Measurements from ENCODE around the gene ECSCR. TPM values are rescaled to one million over a fixed set of nuclear protein-coding genes. Genes with fewer than 3 reads are reported as not detected.
A peak's percentile ranks its signal among the peaks of the same experiment; 100 is the strongest.
"Not testable (repeated sequence)": the region's sequence is repeated elsewhere in the genome, so short reads cannot be mapped to it uniquely, and the experiment has no call there.

Gene ECSCR
- polyA plus RNA-seq, 1 donor = 29.8 TPM

DNA sequence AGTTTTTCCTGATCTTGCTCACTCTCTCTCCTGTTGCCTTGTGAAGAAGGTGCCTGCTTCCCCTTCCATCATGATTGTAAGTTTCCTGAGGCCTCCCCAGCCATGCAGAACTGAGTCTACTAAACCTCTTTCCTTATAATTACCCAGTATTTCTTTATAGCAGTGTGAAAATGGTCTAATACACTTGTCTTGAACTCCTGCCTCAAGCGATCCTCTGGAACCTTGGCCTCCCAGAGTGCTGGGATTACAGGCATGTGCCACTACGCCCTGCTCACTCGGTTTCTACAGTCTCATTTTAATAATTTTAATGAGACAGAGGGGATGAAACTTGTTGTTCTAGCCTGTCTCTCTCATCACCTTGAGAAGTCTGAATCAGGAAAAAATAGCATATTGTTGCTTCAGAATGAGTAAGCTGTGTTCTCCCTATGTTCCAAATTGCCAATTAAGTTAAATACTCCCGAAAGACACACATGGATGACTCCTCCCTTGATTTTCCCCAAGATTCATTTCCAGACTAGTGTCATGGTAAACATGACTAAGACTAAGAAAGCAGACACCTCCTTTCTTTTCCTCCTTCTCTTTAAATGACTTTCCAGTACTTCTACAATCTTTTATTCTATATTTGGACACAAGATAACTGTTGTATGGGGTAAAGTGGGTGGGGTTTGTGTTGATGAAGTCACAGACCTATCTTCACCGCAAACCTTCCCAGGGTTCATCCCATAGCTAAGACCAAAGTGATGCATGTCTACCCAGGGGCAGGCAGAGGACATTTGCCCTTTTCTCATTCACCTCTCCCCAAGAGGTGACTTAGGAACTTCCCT lies 15.4 kb downstream of the ECSCR start:
- DNase-seq (ENCODE audit: low read depth) = no peak

DNA sequence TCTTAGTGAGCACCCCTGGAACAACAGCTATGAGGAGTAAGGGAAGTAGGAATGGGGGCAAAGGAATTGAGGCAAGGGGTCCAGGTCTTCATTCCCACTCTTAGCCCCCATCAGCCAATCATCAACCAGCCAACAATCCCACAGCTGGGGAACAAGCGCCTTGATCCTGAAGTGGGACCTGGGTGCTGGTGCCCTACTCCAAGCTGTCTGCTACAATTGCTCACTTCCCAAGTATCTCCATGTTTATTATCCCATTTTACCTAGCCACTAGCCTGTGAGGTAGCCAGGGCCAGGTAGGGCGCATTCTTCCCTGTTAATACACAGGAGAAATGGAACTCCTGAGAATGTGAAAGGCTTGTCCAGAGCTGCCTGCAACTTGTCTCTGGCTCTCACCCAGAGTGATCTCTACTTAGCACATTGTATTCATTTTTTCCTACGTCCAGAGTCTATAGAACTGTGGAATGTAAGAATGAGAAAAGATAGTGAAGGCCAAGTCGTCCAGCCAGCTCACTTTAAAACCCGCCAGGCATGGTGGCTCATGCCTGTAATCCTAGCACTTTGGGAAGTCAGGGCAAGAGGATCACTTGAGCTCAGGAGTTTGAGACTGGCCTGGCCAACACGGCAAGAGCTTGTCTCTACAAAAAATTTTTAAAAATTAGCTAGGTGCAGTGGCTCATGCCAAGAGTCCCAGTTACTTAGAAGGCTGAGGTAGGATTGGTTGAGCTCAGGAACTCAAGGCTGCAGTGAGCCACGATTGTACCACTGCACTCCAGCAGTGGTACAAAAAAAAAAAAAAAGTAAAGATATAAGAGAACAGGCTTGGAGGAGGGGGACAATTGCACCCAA lies 17.0 kb downstream of the ECSCR start:
- peak; percentile 31 for DNase-seq (ENCODE audit: low read depth)

DNA sequence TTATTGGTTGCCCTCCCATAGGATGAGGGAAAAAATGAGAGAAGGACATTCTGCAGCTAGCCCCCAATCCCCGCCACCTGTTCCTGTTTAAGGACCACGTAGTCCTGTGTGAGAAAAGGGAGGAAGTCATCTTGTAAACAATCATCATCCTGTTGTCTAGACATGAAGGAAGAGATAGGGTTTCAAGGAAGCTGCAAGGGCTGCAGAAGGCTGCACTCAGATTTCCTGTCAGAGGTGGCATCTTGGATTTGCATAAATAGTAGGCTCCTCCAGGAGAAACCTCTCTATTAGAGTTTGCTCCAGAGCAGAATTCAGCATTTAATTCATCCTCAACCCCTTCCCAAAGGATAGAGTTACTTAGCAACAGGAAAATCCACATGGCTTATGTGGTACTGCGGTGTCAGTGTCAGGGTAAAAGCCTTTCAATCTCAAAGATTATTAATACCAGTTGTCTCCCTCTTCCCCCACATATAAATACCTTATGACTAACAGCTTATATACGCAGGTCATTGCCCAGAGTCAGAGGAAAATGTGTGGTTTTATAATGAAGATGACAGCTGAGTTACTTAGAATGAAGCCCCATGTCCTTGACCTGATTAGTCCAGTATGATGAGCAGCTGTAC lies 18.6 kb downstream of the ECSCR start:
- no peak for DNase-seq (ENCODE audit: low read depth)

DNA sequence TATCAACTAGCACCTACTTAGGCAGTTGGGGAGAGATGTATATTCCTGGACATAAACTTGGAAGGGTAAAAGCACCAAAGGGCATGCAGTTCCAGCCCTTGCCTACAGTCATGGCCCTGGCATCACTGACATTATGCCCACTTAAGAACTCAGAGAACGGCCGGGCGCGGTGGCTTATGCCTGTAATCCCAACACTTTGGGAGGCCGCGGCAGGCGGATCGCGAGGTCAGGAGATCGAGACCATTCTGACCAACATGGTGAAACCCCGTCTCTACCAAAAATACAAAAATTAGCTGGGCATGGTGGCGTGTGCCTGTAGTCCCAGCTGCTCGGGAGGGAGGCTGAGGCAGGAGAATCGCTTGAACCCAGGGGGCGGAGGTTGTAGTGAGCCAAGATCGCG lies 22.1 kb downstream of the ECSCR start:
- DNase-seq (ENCODE audit: low read depth) = not testable (repeated sequence)

DNA sequence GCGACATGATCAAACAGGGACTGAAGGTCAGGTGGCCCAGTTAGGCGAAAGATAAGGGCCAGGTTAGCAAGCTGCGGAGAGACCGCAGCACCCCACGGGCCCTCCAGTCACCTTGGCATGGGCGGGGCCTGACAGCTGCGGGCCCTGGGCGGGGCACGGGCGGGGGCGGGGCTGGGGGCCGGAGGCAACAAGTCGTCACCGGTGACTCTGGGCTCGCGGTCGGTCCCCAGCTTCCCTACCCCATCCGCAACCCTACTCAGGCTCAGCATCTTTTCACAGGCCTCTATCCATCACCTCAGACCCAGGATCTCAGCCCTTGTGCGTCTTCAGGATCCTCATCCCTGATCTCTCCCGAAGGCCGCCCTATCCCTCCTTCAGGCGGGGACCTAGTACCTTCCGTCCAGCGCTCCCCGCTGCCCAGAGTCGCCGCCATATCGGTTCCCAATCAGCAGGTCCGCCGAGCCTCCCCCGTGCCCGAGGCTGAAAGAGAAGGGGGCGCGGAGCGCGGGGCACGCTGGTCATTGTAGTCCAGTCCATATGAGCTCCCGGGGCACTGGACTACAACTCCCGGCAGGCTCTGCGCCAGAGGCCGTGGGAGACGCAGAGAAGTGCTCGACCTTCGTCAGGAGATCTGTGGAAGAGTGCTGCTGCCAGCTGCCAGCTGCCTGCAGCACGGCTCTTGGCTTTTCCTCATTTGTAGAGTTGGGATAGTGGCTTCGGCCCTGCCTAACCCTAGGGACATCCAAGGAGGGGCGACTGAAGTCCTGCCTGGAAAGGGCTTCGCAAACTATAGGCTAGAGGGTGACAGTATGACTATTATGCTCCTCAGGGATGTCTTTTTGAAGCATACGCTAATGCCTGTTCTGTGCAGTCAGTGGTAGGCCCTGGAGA lies 23.3 kb downstream of the ECSCR start, which contains the start of gene DNAJC18:
Gene DNAJC18 (minus strand): TSS at position 513 of the 891 bp plus-strand sequence. CDS start 80 bp downstream, at position 433.
- DNase-seq (ENCODE audit: low read depth) = peak; percentile 85

DNA sequence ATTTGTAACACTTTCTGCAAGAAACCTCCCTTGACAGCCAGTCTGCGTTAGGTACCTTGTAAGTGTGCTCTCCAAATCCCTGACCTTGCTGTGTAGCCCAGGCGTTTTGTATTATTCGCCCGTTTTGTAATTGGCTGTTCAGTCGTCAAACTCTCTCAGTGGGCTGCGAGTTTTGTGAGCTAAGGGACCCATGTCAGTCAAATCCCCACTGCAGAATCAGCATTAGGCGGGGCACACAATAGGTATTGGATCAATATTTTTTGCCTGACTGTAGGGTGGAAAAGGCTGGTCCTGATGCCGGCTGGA lies 23.9 kb downstream of the ECSCR start:
- no peak for DNase-seq (ENCODE audit: low read depth)

DNA sequence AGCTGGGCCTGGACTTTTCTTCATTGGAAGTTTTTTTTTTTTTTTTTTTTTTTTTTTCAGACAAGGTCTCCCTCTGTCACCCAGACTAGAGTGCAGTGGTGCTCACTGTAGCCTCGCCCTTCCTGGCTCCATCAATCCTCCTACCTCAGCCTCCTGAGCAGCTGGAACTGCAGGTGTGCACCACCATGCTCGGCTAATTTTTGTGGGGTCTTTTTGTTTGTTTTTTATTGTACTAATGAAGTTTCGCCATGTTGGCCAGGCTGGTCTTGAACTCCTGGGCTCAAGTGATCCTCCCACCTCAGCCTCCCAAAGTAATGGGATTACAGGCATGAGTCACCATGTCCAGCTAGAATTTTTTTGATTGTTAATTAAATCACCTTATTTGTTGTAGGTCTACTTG lies 26.9 kb downstream of the ECSCR start:
- DNase-seq (ENCODE audit: low read depth) = no peak

DNA sequence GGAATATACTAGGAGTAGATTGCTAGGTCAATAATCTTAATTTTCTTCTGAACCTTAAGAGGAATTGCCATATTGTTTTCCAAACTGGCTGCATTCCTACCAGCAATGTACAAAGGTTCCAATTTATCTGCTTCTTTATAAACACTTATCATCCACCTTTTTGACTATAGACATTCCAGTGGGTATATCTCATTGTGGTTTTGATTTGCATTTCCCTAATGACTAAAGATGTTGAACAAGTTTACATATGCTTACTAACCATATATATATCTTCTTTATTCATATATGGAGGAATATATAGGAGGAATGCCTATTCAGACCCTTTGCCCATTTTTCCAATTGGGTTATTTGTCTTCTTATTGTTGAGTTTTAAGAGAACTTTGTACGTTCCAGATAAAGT lies 30.8 kb downstream of the ECSCR start:
- DNase-seq (ENCODE audit: low read depth) = no peak

DNA sequence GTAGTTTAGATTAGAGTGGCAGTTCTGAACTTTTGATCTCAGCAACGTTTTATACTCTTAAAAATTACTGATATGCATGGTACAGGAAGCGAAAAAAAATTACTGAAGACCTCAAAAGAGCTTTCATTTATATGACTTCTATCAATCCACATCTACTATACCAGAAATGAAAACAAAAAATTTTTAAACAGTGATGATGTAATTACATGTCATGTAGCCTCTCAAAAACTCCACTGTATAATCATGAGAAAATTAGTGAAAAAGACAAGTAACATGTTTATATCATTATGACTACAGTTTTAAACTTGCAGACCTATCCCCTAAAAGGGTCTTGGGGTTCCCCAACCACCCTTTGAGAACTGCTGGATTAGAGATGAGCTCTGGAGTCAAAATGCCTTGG lies 32.5 kb downstream of the ECSCR start:
- DNase-seq (ENCODE audit: low read depth) = no peak

DNA sequence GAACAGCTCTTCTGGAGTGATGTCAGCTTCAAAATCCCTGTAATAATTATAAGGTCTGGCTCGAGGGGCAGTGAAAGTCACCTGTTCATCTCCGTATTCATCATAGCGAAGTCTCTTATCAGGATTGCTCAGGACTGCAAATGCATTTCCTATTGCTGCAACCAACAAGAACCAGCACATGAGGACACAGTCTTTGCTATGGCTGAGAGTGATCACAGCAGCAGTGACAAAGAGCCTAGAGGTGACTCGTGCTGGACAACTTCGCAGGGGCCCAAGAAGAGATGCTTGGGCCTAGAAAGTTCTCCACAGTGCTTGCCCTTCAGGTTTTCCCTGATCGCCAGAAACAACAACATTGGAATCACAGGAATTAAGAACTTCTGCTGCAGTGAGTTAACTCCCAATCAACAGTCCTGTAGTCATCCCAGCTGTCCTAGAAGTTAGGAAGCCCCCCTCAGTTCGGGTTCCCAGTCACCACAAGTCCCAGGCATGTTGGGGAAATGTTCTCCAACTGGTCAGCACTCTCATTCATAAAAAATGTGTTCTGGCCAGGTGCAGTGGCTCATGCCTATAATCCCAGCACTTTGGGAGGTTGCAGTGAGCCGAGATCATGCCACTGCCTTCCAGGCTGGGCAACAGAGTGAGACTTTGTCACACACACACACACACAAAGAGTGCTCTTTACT lies 36.2 kb downstream of the ECSCR start:
- DNase-seq (ENCODE audit: low read depth) = no peak

DNA sequence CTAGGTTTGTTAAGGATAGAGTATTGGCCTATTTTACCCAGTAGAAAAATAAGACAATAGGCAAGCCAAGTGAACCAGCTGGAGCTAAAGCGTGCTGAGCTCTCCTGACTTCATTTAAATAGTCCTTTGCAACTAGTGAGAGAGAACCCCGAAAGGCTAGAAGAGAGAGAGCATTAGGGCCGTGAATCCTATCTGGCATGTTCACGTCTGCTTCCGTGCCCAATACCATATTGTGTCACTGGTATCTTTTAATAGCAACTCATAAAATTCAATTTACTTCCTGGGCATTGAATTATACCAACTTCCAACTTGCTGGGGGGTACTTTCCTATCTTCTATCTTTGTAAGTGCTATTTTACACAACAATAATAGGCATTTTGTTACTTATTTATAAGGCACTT lies 37.0 kb downstream of the ECSCR start:
- no peak for DNase-seq (ENCODE audit: low read depth)

DNA sequence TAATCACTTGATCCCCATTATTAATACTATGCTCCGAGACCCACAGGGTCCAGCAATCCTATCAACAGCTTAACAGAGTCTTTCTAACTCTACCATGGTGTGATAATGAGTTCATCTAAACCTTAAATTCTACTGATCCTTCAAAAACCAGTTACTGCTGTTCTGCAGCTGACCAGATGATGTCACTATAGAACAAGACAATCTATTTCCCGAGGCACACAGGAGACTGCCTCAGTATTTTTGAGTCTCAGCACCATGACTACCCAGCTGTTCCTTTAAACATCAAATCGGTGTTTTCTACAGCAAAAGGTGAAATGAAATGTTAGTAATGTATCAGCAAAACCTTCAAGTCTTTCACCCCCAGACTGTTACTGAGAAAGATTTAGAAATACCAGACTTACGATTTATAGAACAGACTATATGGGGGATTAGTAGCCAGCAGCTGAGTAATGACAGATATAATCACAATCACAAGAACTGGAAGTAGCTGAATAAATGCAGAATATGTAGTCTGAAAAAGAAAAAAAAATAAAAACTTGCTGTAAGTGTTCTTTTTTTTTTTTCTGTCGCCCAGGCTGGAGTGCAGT lies 40.1 kb downstream of the ECSCR start:
- DNase-seq (ENCODE audit: low read depth) = peak; percentile 67

DNA sequence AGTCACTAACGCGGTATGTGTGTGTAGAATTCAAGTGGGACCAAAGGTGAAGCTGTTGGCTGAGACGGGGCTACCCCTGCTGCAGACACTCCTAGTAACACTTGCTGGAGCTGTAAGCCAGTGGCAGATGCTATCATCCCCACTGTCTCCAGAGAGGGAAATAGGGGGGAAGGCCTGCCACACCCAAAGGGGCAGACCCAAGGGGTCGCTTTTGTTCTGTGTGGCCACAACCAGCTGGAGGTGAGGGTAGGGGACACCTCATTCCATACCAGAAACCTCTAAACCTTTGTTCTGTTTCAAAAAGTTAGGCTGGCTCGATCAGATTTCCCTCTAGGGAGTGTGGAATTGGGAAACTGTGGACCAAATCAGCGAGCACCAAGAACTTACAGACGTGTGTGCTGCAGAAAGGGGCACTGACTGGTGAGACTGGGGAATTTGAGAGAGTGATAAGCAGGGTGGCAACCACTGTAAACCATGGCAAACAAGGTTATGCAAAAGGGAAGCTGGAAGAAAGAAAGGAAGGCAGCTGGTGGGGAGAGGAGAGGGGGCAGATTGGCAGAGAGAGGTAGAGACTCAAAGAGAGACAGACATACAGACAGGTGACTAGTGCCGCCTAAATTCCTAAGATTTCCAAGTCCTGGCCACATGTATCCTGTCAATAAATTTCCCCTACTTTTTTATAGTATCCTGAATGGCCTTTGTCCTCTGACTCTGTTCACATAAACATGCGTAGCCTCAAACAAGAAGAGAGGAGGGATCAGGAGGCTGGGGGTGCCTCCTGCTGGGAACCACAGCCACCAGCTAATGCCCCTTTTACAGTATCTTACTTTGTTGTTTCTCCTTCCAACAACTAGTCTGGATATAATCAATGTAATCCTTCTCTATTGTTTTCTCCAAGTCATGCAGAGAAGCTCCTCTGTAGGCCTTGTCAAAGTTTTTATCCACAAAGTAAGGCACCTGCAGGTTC lies 43.0 kb downstream of the ECSCR start:
- DNase-seq (ENCODE audit: low read depth) = no peak

DNA sequence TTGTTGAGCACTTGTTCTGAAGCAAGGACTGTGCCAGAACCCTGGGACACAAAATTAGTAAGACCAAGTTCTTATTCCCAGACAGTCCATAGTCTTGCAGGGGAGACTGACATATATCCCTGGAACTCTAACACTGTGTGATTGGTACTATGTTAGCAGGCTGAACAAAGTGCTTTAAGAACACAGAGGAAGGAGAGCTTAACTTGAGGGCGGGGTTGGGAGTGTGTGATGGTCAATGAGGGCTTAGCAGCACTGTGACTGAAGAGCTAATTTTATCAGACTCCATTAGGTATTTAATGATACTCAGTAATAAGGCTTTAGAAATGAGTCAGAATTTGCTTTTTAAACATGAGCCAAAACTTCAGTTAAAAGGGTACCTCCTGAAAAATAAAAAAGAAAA lies 43.8 kb downstream of the ECSCR start:
- DNase-seq (ENCODE audit: low read depth) = no peak

DNA sequence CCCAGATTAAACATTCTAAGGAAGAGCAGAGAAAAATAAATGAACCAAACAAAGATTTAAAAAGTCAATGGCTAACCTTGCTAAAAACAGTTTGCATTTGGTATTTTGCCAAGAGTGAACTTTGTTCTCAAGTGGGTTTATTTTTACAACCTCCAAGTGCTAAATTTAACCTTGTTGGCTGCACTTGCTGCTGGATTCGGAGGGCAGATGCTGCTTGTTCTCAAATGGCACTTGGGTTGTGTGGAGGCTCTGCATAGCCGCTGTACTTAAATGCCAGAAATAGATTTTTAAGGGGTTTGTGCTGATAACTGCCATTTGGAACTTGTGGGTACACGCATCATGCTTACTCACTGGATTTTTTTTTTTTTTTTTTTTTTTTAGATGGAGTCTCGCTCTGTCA lies 45.3 kb downstream of the ECSCR start:
- no peak for DNase-seq (ENCODE audit: low read depth)

DNA sequence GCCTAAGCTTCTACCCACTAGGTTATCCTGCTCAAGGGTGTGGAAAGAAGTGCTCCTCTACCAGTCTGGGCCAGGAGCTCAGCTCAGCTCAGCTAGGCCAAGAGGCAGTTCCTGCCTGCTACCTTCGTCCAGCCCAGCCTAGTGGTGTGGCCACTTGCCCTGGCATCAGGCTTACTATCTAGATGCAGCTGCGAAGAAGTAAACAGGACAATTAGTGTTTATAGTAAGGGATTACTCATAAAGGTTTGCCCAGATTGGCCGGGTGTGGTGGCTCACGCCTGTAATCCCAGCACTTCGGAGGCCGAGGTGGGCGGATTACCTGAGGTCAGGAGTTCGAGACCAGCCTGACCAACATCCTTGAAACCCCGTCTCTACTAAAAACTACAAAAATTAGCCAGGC lies 45.9 kb downstream of the ECSCR start:
- DNase-seq (ENCODE audit: low read depth) = no peak

DNA sequence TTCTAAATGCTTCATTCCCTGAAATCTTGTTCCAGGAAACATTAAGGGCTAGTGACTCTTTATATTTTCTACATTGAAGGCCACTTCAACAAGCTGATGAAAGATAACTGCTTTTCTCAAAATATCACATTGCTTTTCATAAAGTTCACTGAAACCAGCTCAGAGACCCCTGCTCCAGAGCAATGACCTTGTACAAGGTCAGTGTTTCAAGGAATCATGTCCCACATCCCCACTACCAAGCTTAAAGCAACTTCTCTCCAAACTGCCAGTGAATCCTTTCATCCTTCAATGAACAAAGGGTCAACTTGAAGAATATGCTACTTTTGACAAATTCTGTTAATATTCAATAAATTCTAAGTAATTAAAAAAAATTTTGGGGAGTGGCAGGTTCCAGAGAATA lies 46.7 kb downstream of the ECSCR start:
- no peak for DNase-seq (ENCODE audit: low read depth)

DNA sequence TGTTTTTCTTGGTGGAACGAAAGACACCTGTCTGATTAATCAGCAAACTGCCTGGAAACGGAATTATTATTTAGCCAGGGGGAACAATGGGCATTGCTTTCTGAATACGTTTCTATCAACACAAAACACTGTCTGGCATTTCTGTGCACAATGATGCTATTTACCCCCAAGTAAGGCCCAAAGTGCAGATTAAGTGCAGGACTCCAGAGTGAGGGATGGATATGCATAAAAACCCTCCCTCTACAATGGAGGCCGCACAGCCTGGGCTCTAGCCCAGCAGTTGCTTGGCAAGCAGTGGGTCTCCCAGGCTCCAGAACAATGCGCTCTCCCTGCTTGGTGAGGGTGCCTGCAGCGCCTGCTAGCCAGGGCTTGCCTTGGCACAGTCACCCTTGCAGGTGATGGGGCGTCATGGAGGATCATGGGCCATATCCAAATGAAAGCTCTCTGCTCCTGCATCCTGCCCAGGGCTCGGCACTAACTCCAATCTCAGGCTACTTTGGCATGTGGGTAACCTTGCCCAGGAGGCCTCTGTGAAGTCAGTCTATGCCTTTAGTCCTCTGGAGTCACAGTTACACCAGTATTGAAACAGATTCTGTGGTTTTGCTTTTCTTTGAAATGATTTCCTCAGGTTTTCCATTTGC lies 47.2 kb downstream of the ECSCR start:
- DNase-seq (ENCODE audit: low read depth) = no peak

DNA sequence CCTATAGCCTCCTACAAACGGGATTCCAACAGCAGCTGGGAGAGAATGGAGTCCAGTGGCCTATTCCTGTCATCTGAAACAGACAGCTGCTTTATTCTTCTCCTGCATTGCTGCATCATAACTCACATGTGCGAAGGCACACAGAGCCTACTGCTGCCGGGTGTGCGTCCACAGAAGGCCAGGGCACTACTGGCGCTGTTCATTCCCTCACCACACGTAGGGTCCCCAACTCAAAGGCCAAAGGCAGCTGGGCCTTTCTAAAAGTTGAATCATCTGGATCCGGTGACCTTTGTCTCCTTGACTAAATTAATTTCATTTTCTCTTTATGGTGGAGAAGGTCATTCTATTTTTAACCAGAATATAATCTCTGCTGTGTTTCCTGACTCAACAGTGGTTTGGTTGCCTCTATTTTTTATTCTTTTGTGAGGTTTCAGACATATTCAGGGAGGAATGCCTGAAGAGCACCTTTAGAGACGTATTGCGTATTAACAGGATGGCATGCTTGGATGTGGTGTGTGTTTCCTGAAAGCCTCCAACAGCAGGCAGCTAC lies 47.9 kb downstream of the ECSCR start:
- DNase-seq (ENCODE audit: low read depth) = no peak
